ENCODE data around the gene RPS4Y2. TPM values are rescaled to one million over a fixed set of nuclear protein-coding genes. Genes with fewer than 3 reads are reported as not detected.

The RPS4Y2 gene
- total RNA-seq, 2 donors from 2014 or later, result not detected

DNA sequence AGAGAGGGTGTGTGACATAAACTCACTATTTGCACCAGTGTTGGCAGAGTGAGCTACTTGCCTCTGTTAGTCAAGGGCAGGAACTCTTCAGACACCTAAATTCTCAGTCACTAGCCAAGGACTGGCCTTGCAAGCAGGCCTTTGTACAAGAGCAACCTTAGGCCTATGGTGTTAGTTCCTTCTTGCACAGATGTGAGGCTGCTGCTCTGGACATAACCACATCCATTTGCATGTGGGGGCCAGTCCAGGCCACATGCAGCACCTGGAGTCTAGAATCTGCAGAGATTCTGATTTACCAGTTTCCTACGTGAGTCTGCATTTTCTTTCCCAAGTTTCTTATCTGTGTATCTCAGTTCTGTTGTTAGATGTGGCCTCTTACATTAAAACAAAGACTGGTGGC is 20.7 kb upstream of the RPS4Y2 start:
- Histone ChIP-seq H3K4me3 (ENCODE audit: low read length) (no peak overlapping the region), H3K9ac (ENCODE audit: extremely low read depth, low read length, poor library complexity, severe bottlenecking) (no peak overlapping the region), H3K36me3 (ENCODE audit: control insufficient read depth, insufficient read depth, low read length) (no peaks in the 10 kb centered on the region), H3K27me3 (ENCODE audit: control insufficient read depth, insufficient read depth, low read length, poor library complexity, severe bottlenecking) (no peaks in the 10 kb centered on the region), H3K27ac (ENCODE audit: low read depth, low read length) (no peak overlapping the region), H3K9me3 (ENCODE audit: control insufficient read depth, low read length) (no peaks in the 10 kb centered on the region), H3K4me1 (ENCODE audit: control insufficient read depth, insufficient read depth, low read length) (no peaks in the 10 kb centered on the region)
- H3K4me1 Mint-ChIP-seq, result no peaks in the 10 kb centered on the region
- no peak overlapping the region for H3K4me3 Mint-ChIP-seq
- TF ChIP-seq, protein P1, sequence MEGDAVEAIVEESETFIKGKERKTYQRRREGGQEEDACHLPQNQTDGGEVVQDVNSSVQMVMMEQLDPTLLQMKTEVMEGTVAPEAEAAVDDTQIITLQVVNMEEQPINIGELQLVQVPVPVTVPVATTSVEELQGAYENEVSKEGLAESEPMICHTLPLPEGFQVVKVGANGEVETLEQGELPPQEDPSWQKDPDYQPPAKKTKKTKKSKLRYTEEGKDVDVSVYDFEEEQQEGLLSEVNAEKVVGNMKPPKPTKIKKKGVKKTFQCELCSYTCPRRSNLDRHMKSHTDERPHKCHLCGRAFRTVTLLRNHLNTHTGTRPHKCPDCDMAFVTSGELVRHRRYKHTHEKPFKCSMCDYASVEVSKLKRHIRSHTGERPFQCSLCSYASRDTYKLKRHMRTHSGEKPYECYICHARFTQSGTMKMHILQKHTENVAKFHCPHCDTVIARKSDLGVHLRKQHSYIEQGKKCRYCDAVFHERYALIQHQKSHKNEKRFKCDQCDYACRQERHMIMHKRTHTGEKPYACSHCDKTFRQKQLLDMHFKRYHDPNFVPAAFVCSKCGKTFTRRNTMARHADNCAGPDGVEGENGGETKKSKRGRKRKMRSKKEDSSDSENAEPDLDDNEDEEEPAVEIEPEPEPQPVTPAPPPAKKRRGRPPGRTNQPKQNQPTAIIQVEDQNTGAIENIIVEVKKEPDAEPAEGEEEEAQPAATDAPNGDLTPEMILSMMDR (conservative IDR thresholded peaks at IDR 0.05), result no peak
- no peaks in the 10 kb centered on the region for H3K36me3 Mint-ChIP-seq (ENCODE audit: low read depth)
- WGBS, 2 experiments (ENCODE audit: insufficient coverage in 1 of 2, insufficient read length in 1 of 2), result 23% methylated on average over 1 of the region's 1 CpG; no CpG with 5 or more reads in 1 of the 2 experiments
- H3K27me3 Mint-ChIP-seq (ENCODE audit: insufficient read depth), result no peaks in the 10 kb centered on the region
- no peak overlapping the region for H3K27ac Mint-ChIP-seq
- no peaks in the 10 kb centered on the region for H3K9me3 Mint-ChIP-seq
- DNase-seq, result no peak

DNA sequence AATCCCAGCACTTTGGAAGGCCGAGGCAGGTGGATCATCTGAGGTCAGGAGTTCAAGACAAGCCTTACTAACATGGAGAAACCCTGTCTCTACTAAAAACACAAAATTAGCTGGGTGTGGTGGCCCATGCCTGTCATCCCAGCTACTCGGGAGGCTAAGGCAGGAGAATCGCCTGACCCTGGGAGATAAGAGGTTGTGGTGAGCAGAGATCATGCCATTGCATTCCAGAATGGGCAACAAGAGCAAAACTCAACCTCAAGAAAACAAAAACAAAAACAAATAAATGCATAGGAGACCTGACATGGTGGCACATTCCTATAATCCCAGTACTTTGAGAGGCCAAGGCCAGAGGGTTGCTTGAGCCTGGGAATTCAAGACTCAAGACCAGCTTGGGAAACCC is 16.1 kb upstream of the RPS4Y2 start:
- Mint-ChIP-seq H3K36me3 (ENCODE audit: low read depth) (no peaks in the 10 kb centered on the region), H3K27me3 (ENCODE audit: insufficient read depth) (no peaks in the 10 kb centered on the region)

DNA sequence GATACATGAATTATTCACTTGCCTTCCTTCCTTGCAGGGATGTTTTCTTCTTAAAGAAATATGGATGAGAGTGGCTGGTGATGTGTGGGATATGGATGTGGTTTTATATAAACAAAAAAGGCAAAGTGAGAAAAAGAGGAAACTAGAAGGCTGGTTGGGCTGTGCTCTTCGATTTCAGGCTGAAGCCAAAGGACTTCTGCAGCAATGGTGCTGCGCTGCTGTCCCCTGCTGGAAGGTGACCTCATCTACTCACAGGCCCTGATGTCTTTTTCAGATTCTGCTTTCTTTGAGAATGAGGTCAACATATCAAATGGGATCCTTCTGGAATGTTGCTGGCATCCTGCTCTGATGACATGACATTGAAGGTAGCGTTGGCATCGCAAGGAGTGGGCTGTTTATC is 15.3 kb upstream of the RPS4Y2 start:
- Histone ChIP-seq H3K9me3 (ENCODE audit: control insufficient read depth, low read length) (no peaks in the 10 kb centered on the region), H3K9ac (ENCODE audit: extremely low read depth, low read length, poor library complexity, severe bottlenecking) (no peak overlapping the region), H3K27ac (ENCODE audit: low read depth, low read length) (no peak overlapping the region), H3K27me3 (ENCODE audit: control insufficient read depth, insufficient read depth, low read length, poor library complexity, severe bottlenecking) (no peaks in the 10 kb centered on the region), H3K36me3 (ENCODE audit: control insufficient read depth, insufficient read depth, low read length) (no peaks in the 10 kb centered on the region), H3K4me1 (ENCODE audit: control insufficient read depth, insufficient read depth, low read length) (no peaks in the 10 kb centered on the region), H3K4me3 (ENCODE audit: low read length) (no peak overlapping the region)
- Mint-ChIP-seq H3K36me3 (ENCODE audit: low read depth) (no peaks in the 10 kb centered on the region), H3K9me3 (no peaks in the 10 kb centered on the region), H3K27me3 (ENCODE audit: insufficient read depth) (no peaks in the 10 kb centered on the region), H3K4me3 (no peak overlapping the region), H3K4me1 (no peaks in the 10 kb centered on the region), H3K27ac (no peak overlapping the region)
- 80 to 96% methylated on average over 4 of the region's 4 CpGs for WGBS, 2 experiments (ENCODE audit: insufficient coverage in 1 of 2, insufficient read length in 1 of 2)
- no peak for DNase-seq
- TF ChIP-seq, protein P1 (conservative IDR thresholded peaks at IDR 0.05), result no peak

More for the DNA sequence above, 16.1 kb upstream of the RPS4Y2 start:
- Mint-ChIP-seq H3K27ac (no peak overlapping the region), H3K4me1 (no peaks in the 10 kb centered on the region), H3K4me3 (no peak overlapping the region), H3K9me3 (no peaks in the 10 kb centered on the region)
- no peaks in the 10 kb centered on the region for H3K4me1 ChIP-seq (ENCODE audit: control insufficient read depth, insufficient read depth, low read length)
- no peak overlapping the region for H3K9ac ChIP-seq (ENCODE audit: extremely low read depth, low read length, poor library complexity, severe bottlenecking)
- TF ChIP-seq, protein P1 (conservative IDR thresholded peaks at IDR 0.05), result no peak
- H3K4me3 ChIP-seq (ENCODE audit: low read length), result no peak overlapping the region
- DNase-seq, result no peak
- H3K9me3 ChIP-seq (ENCODE audit: control insufficient read depth, low read length), result no peaks in the 10 kb centered on the region
- H3K27ac ChIP-seq (ENCODE audit: low read depth, low read length), result no peak overlapping the region
- H3K27me3 ChIP-seq (ENCODE audit: control insufficient read depth, insufficient read depth, low read length, poor library complexity, severe bottlenecking), result no peaks in the 10 kb centered on the region
- WGBS, 2 experiments (ENCODE audit: insufficient coverage in 1 of 2, insufficient read length in 1 of 2), result 72% methylated on average over 2 of the region's 3 CpGs; no CpG with 5 or more reads in 1 of the 2 experiments
- no peaks in the 10 kb centered on the region for H3K36me3 ChIP-seq (ENCODE audit: control insufficient read depth, insufficient read depth, low read length)
